CD4-positive, alpha-beta T cell (primary cell): Measurements from ENCODE around the gene LASP1NB.
A peak's percentile ranks its signal among the peaks of the same experiment; 100 is the strongest.

Source experiments
- ATAC-seq: fragments of 200-7000 bp; cut with Tn5 transposase; one replicate; pipeline ENCODE4 v1.10.0; 2022; ENCODE audit warnings: mild to moderate bottlenecking; ENCODE audit not compliant: poor library complexity
- CTCF ChIA-PET: fragments of 350-600 bp; sonication (Branson Sonifier 250); formaldehyde crosslinking; loops from one replicate; lab custom pipeline; 2021; ENCODE audit warnings: antibody characterized with exemption, inconsistent platforms; lab: Charles Lee
- POLR2A ChIA-PET: fragments of 350-600 bp; sonication (Branson Sonifier 250); formaldehyde crosslinking; loops from one replicate; lab custom pipeline; 2021; ENCODE audit warnings: antibody characterized with exemption, inconsistent platforms; lab: Charles Lee
- DNase-seq, 14 experiments: peaks; one replicate each; pipeline ENCODE4 v3.0.0-alpha.2; 2013 to 2020; ENCODE audit warnings: mixed read lengths in 2 of 14
- H3K27ac ChIP-seq, 2 donors: one replicate each; pipeline versions ENCODE4 v1.5.1 to v1.7.0; 2013; ENCODE audit warnings: low read length in 2 of 2, low read depth in 1 of 2, mild to moderate bottlenecking in 1 of 2
- H3K27me3 ChIP-seq, 2 experiments: 1 replicate in 1 of 2; 2 replicates in 1 of 2; pipeline versions ENCODE4 v1.6.1 to v1.7.0; 2013; ENCODE audit warnings: low read length in 2 of 2, control low read depth in 1 of 2, mild to moderate bottlenecking in 1 of 2, moderate library complexity in 1 of 2; ENCODE audit not compliant: insufficient read depth in 2 of 2, control insufficient read depth in 1 of 2
- H3K36me3 ChIP-seq: one replicate; pipeline ENCODE4 v1.6.1; 2013; ENCODE audit warnings: low read length, control low read depth; ENCODE audit not compliant: insufficient read depth
- H3K4me1 ChIP-seq: one replicate; pipeline ENCODE4 v1.6.1; 2013; ENCODE audit warnings: low read length, control low read depth; ENCODE audit not compliant: insufficient read depth
- H3K4me3 ChIP-seq: one replicate; pipeline ENCODE4 v1.5.1; 2013; ENCODE audit warnings: mild to moderate bottlenecking, low read length, moderate library complexity
- H3K9me3 ChIP-seq, 2 experiments: 1 replicate in 1 of 2; 2 replicates in 1 of 2; pipeline versions ENCODE4 v1.6.1 to v1.7.0; 2013; ENCODE audit warnings: low read length in 2 of 2, mild to moderate bottlenecking in 2 of 2, control low read depth in 1 of 2, moderate library complexity in 1 of 2; ENCODE audit not compliant: control insufficient read depth in 1 of 2, insufficient read depth in 1 of 2
- H3K27ac Mint-ChIP-seq: one replicate; pipeline ENCODE4 v1.8.0; 2020; ENCODE audit warnings: mixed read lengths
- H3K27me3 Mint-ChIP-seq: one replicate; pipeline ENCODE4 v1.8.0; 2021; ENCODE audit warnings: mixed read lengths
- H3K36me3 Mint-ChIP-seq: one replicate; pipeline ENCODE4 v1.8.0; 2021; ENCODE audit warnings: low read depth, mixed read lengths
- H3K4me1 Mint-ChIP-seq: one replicate; pipeline ENCODE4 v1.8.0; 2021; ENCODE audit warnings: low read depth, mixed read lengths
- H3K4me3 Mint-ChIP-seq: one replicate; pipeline ENCODE4 v1.8.0; 2020; ENCODE audit warnings: mild to moderate bottlenecking, mixed read lengths
- H3K9me3 Mint-ChIP-seq: one replicate; pipeline ENCODE4 v1.8.0; 2020; ENCODE audit warnings: mixed read lengths
- CTCF ChIP-seq: fragments of 200-600 bp; IDR thresholded peaks from one replicate; pipeline ENCODE4 v1.8.0; 2022; ENCODE audit warnings: antibody characterized with exemption, mild to moderate bottlenecking
- intact Hi-C, 2 experiments: fragments of 100-400 bp; cut with DNase I in 1 of 2; cut with micrococcal nuclease in 1 of 2; formaldehyde crosslinking; loops; one replicate each; pipeline versions ENCODE4 v1.15.1 to v1.9.0; 2023 to 2025; cut with DNase I, micrococcal nuclease

Gene LASP1NB

GRCh38 chr17:38898812-38899348, 26.5 kb upstream of the LASP1NB start:
- no peak for TF ChIP-seq CTCF
- peaks cover 87% of the 10 kb centered on the region for H3K4me1 ChIP-seq
- H3K4me3 ChIP-seq = peak overlapping the region; percentile 45

GRCh38 chr17:38899421-38899820, 26.0 kb upstream of the LASP1NB start:
- H3K27me3 Mint-ChIP-seq = no peaks in the 10 kb centered on the region
- peak overlapping the region; percentile 94 for H3K27ac Mint-ChIP-seq
- peak overlapping the region; percentile 87 for H3K4me3 Mint-ChIP-seq
- Histone ChIP-seq H3K4me3 (peak overlapping the region; percentile 45), H3K27ac (peak overlapping the region; percentile 90 to 94), H3K9me3 (no peaks in the 10 kb centered on the region), H3K4me1 (peaks cover 83% of the 10 kb centered on the region), H3K36me3 (peaks cover 56% of the 10 kb centered on the region), H3K27me3 (no peaks in the 10 kb centered on the region)
- no peak for ATAC-seq
- TF ChIP-seq CTCF = no peak
- ChIA-PET CTCF (interaction anchor here (0.7 to 3.2 kb wide), 6 partner anchors 17 to 253 kb away, joined by 3 to 16 read pairs (median 6); partner anchors contain the start of genes LASP1 and RPL23), POLR2A (interaction anchor here (0.7 to 4.5 kb wide), 12 partner anchors 10 to 340 kb away, joined by 3 to 54 read pairs (median 4); partner anchors contain the start of genes LASP1 and RPL23)
- no peaks in the 10 kb centered on the region for H3K9me3 Mint-ChIP-seq
- DNase-seq = peak in 1 of 14 experiments; percentile 21
- peaks cover 54% of the 10 kb centered on the region for H3K36me3 Mint-ChIP-seq
- H3K4me1 Mint-ChIP-seq = peaks cover 64% of the 10 kb centered on the region
- intact Hi-C loops = loop anchor here (2.0 to 5.0 kb wide), 2 partner anchors 29 to 47 kb away; partner anchors contain the start of genes LASP1 (in 2 of the 2) and RPL23 (in 1 of the 2)

More at GRCh38 chr17:38898812-38899348, 26.5 kb upstream of the LASP1NB start:
- Histone ChIP-seq H3K27me3 (no peaks in the 10 kb centered on the region), H3K36me3 (peaks cover 54% of the 10 kb centered on the region), H3K27ac (peak overlapping the region; percentile 90 to 94), H3K9me3 (no peaks in the 10 kb centered on the region)
- ATAC-seq = peak; percentile 85
- DNase-seq = peak; percentile 56 to 93 (median 81)
- Mint-ChIP-seq H3K27me3 (no peaks in the 10 kb centered on the region), H3K9me3 (no peaks in the 10 kb centered on the region), H3K4me1 (peaks cover 69% of the 10 kb centered on the region), H3K4me3 (peak overlapping the region; percentile 87), H3K27ac (peak overlapping the region; percentile 94), H3K36me3 (peaks cover 54% of the 10 kb centered on the region)
- ChIA-PET POLR2A (interaction anchor here (0.7 to 4.5 kb wide), 14 partner anchors 10 to 340 kb away, joined by 3 to 54 read pairs (median 4); partner anchors contain the start of genes LASP1, RPL19 and RPL23), CTCF (interaction anchor here (0.7 to 3.2 kb wide), 5 partner anchors 16 to 45 kb away, joined by 3 to 16 read pairs (median 8); partner anchors contain the start of genes LASP1 and RPL23)
- intact Hi-C loops = loop anchor here (2.0 to 5.0 kb wide), 2 partner anchors 28 to 47 kb away; partner anchors contain the start of genes LASP1 (in 2 of the 2) and RPL23 (in 1 of the 2)

- POLR2A ChIA-PET = interaction anchor here (0.8 to 4.3 kb wide), 5 partner anchors 20 to 299 kb away, joined by 3 to 14 read pairs (median 8); partner anchors contain the start of genes LASP1, RPL19 and RPL23
- ATAC-seq (no peak), DNase-seq (peak in 3 of 14 experiments; percentile 51 to 64 (median 63))
- Histone ChIP-seq H3K4me1 (peaks cover 79% of the 10 kb centered on the region), H3K27me3 (no peaks in the 10 kb centered on the region), H3K36me3 (peaks cover 62% of the 10 kb centered on the region), H3K9me3 (no peaks in the 10 kb centered on the region), H3K27ac (peak overlapping the region; percentile 2 to 52), H3K4me3 (no peak overlapping the region)
- TF ChIP-seq CTCF = no peak
- Mint-ChIP-seq H3K4me1 (peaks cover 63% of the 10 kb centered on the region), H3K36me3 (peaks cover 67% of the 10 kb centered on the region), H3K4me3 (peak overlapping the region; percentile 45), H3K27ac (peak overlapping the region; percentile 80), H3K27me3 (no peaks in the 10 kb centered on the region), H3K9me3 (no peaks in the 10 kb centered on the region)
- intact Hi-C loops = no loop called here
- CTCF ChIA-PET = interaction anchor here (1.1 kb wide), 1 partner anchor 23 kb away, joined by 4 read pairs; no protein-coding TSS in a partner anchor
Measured at GRCh38 chr17:38900978-38901656, 24.3 kb upstream of the LASP1NB start.
